Esophagus squamous epithelium (tissue), 5 donors: ENCODE data around the gene ILKAP. TPM values are rescaled to one million over a fixed set of nuclear protein-coding genes. Genes with fewer than 3 reads are reported as not detected.

Experiments used
- DNase-seq: peaks from one replicate; lab custom pipeline; 2025; lab: John Stamatoyannopoulos, UW
- H3K27ac ChIP-seq, 4 donors: fragments of 200-600 bp; sonication (generic); one replicate each; pipeline ENCODE4 v1.5.1; 2016 to 2019; ENCODE audit warnings: mild to moderate bottlenecking in 1 of 4
- H3K27me3 ChIP-seq, 4 donors: fragments of 200-600 bp; sonication (generic); 1 replicate in 3 of 4; 2 replicates in 1 of 4; pipeline versions ENCODE4 v1.5.1 to v1.6.0; 2017 to 2021; ENCODE audit warnings: antibody characterized with exemption in 1 of 4
- H3K36me3 ChIP-seq, 3 donors: fragments of 200-600 bp; sonication (generic); one replicate each; pipeline ENCODE4 v1.5.1; 2016 to 2019
- H3K4me1 ChIP-seq, 3 donors: fragments of 200-600 bp; sonication (generic); one replicate each; pipeline ENCODE4 v1.5.1; 2017 to 2019
- H3K4me3 ChIP-seq, 4 donors: fragments of 200-600 bp; sonication (generic); 1 replicate in 3 of 4; 2 replicates in 1 of 4; pipeline ENCODE4 v1.5.1; 2016 to 2019; ENCODE audit warnings: mild to moderate bottlenecking in 2 of 4, moderate library complexity in 1 of 4
- H3K9me3 ChIP-seq, 3 donors: fragments of 200-600 bp; sonication (generic); one replicate each; pipeline ENCODE4 v1.5.1; 2016 to 2019
- POLR2A ChIP-seq, 4 donors: fragments of 450-650 bp; IDR thresholded peaks; one replicate each; pipeline ENCODE4 v1.6.1; 2017; ENCODE audit warnings: antibody characterized with exemption in 4 of 4, mild to moderate bottlenecking in 4 of 4, moderate library complexity in 3 of 4
- WGBS, 2 donors: methylation state at CpG; one replicate each; pipeline ENCODE4 v1.1.5; 2018; 5-methylcytosine and 5-hydroxymethylcytosine counted together
- intact Hi-C: fragments of 100-400 bp; cut with DNase I; formaldehyde crosslinking; loops from one replicate; pipeline ENCODE4 v1.15.0; 2022
- total RNA-seq, 4 donors: library from RNA; depleted of rRNA; stranded (reverse); fragments of >200 nt; gene quantifications; one replicate each; pipeline ENCODE4 v1.1.0, GENCODE V29; 2016
- TF ChIP-seq, protein P1 (sequence below), 6 experiments: fragments of 450-650 bp in 4 of 6; fragments of 200-600 bp in 2 of 6; sonication (generic) in 2 of 6; IDR thresholded peaks; one replicate each; pipeline ENCODE4 v1.5.1; 2016 to 2019; ENCODE audit warnings: antibody characterized with exemption in 6 of 6, mild to moderate bottlenecking in 4 of 6, moderate library complexity in 4 of 6
- donor health status: DM: yes; HTN: yes; CAD: no.

The ILKAP gene
- total RNA-seq, 4 donors from 2014 or later = 13.3 to 38.3 (median 20.7) TPM

- no peaks in the 10 kb centered on the region for H3K36me3 ChIP-seq
- intact Hi-C loops = no loop called here
- no peaks in the 10 kb centered on the region for H3K27me3 ChIP-seq
- H3K4me1 ChIP-seq = peaks cover 27 to 58% (median 47%) of the 10 kb centered on the region in 3 donors
- WGBS, 2 donors = no CpG with 5 or more reads among the region's 30 CpGs
- H3K9me3 ChIP-seq = no peaks in the 10 kb centered on the region
- no peak for DNase-seq
- H3K4me3 ChIP-seq = no peak overlapping the region
- no peak for TF ChIP-seq POLR2A (IDR thresholded peaks at IDR 0.05)
- TF ChIP-seq, protein P1, sequence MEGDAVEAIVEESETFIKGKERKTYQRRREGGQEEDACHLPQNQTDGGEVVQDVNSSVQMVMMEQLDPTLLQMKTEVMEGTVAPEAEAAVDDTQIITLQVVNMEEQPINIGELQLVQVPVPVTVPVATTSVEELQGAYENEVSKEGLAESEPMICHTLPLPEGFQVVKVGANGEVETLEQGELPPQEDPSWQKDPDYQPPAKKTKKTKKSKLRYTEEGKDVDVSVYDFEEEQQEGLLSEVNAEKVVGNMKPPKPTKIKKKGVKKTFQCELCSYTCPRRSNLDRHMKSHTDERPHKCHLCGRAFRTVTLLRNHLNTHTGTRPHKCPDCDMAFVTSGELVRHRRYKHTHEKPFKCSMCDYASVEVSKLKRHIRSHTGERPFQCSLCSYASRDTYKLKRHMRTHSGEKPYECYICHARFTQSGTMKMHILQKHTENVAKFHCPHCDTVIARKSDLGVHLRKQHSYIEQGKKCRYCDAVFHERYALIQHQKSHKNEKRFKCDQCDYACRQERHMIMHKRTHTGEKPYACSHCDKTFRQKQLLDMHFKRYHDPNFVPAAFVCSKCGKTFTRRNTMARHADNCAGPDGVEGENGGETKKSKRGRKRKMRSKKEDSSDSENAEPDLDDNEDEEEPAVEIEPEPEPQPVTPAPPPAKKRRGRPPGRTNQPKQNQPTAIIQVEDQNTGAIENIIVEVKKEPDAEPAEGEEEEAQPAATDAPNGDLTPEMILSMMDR (IDR thresholded peaks at IDR 0.05) = no peak
- peak overlapping the region in 2 of 4 donors; percentile 66 to 68 for H3K27ac ChIP-seq
These were observed 60.9 kb downstream of the ILKAP start for GRCh38 chr2:238142382-238143205.

DNA sequence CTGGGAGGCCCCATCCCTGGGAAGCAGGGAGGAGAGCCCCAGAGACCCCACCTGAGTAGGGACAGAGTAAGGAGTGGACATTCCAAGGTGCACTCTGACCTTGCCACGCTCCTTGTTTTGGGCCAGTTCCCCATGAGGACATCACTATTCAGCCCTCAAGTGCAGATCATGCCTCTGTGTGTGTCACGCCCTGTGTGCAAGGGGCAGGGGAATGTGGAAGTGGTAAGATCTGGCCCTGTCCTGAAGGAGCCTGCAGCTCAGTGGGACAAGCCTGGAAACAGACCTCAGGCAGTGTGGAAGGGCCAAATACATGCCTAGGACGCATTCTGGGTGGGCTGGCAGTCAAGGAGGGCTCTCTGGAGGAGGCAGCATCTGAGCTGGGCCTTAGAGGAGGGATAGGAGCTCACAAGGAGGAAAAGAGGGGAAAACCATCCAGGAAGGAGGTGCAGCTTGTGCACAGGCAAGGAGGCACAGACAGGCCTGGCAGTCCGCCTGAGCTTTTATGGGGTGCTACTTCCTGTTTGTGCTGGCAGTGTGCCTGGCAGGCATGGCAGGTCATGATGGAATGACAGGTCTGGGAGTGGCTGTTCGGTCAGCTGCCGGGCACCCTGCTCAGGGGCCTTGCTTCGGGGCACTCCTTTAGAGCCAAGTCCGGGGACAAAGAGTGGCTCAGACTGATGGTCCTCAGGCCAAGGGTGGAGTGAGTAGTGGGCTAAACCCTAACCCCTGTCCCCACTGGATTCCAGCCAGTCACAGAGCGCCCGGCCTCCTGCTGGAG is 61.8 kb downstream of the ILKAP start:
- Histone ChIP-seq H3K27me3 (no peaks in the 10 kb centered on the region), H3K27ac (peak overlapping the region in 1 of 4 donors; percentile 37), H3K4me1 (peaks cover 27 to 60% (median 49%) of the 10 kb centered on the region in 3 donors), H3K4me3 (no peak overlapping the region), H3K9me3 (no peaks in the 10 kb centered on the region), H3K36me3 (no peaks in the 10 kb centered on the region)
- WGBS, 2 donors = 13 to 20% methylated on average over 6 of the region's 10 CpGs
- no peak for DNase-seq
- intact Hi-C loops = no loop called here
- TF ChIP-seq, protein P1 (IDR thresholded peaks at IDR 0.05) = no peak
- TF ChIP-seq POLR2A (IDR thresholded peaks at IDR 0.05) = no peak

DNA sequence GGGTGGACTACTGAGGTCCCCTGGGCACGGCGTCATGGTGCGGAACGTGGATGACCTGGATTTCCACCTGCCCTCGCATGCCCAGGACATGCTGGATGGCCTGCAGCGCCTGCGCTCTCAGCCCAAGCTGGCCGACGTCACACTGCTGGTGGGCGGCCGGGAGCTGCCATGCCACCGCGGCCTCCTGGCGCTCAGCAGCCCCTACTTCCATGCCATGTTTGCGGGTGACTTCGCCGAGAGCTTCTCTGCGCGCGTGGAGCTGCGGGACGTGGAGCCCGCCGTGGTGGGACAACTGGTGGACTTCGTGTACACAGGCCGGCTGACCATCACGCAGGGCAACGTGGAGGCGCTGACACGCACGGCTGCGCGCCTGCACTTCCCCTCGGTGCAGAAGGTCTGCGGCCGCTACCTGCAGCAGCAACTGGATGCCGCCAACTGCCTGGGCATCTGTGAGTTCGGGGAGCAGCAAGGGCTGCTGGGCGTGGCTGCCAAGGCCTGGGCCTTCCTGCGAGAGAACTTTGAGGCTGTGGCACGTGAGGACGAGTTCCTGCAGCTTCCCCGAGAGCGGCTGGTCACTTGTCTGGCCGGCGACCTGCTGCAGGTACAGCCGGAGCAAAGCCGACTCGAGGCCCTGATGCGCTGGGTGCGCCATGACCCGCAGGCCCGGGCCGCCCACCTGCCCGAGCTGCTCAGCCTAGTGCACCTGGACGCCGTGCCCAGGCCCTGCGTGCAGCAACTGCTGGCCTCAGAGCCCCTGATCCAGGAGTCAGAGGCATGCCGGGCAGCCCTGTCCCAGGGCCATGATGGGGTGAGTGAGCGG is 62.6 kb downstream of the ILKAP start:
- Histone ChIP-seq H3K36me3 (no peaks in the 10 kb centered on the region), H3K9me3 (no peaks in the 10 kb centered on the region), H3K4me1 (peaks cover 27 to 60% (median 49%) of the 10 kb centered on the region in 3 donors), H3K27ac (peak overlapping the region in 1 of 4 donors; percentile 37), H3K4me3 (no peak overlapping the region), H3K27me3 (no peaks in the 10 kb centered on the region)
- no peak for DNase-seq
- intact Hi-C loops = no loop called here
- TF ChIP-seq, protein P1 (IDR thresholded peaks at IDR 0.05) = no peak
- TF ChIP-seq POLR2A (IDR thresholded peaks at IDR 0.05) = no peak
- WGBS, 2 donors = 55 to 83% methylated on average over 2 to 9 of the region's 60 CpGs

DNA sequence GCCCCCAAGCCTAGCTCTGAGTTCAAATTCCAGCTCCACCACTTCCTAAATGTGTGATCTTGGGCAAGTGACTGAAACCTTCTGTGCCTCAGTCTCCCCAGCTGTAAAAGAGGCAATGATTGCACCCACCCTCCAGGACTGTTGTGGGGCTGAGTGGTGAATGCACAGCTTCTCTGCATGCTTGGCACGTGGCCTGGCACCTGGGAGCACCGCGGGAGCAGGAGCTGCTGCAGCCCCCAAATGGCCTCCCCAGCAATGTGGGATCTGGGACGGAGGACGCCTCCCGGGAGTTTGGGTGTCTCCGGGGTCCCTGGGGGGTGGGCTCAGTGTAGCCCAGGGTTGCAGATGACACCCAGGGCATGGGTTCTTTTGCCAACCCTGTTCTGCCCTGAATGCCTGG is 63.5 kb downstream of the ILKAP start:
- TF ChIP-seq, protein P1 (IDR thresholded peaks at IDR 0.05) = no peak
- TF ChIP-seq POLR2A (IDR thresholded peaks at IDR 0.05) = no peak
- DNase-seq = no peak
- H3K27me3 ChIP-seq = no peaks in the 10 kb centered on the region
- no peaks in the 10 kb centered on the region for H3K9me3 ChIP-seq
- WGBS, 2 donors = no CpG with 5 or more reads among the region's 7 CpGs
- H3K4me1 ChIP-seq = peaks cover 27 to 60% (median 49%) of the 10 kb centered on the region in 3 donors
- H3K4me3 ChIP-seq = no peak overlapping the region
- H3K36me3 ChIP-seq = no peaks in the 10 kb centered on the region
- intact Hi-C loops = no loop called here
- H3K27ac ChIP-seq = no peak overlapping the region
